Stimulated activated naive CD8-positive, alpha-beta T cell treated with anti-CD3 and anti-CD28 coated beads, Interleukin-15, amount 100 ng/mL, for 72 hours (primary cell): ENCODE data around the gene SULF2.

Experiments used
- ATAC-seq: fragments of 150-1000 bp; cut with Tn5 transposase; 2 replicates; pipeline ENCODE4 v1.10.0; 2021; ENCODE audit warnings: mild to moderate bottlenecking, moderate library complexity
- DNase-seq, 2 donors: peaks; one replicate each; pipeline ENCODE4 v3.0.0; 2021 to 2022
- H3K27ac Mint-ChIP-seq, 2 donors: one replicate each; pipeline ENCODE4 v1.8.0; 2022; ENCODE audit warnings: mild to moderate bottlenecking in 2 of 2, mixed read lengths in 2 of 2, moderate library complexity in 2 of 2
- H3K27me3 Mint-ChIP-seq: one replicate; pipeline ENCODE4 v1.8.0; 2022; ENCODE audit warnings: mixed read lengths
- H3K4me1 Mint-ChIP-seq: one replicate; pipeline ENCODE4 v1.8.0; 2022; ENCODE audit warnings: mild to moderate bottlenecking, mixed read lengths
- H3K4me3 Mint-ChIP-seq, 2 donors: one replicate each; pipeline ENCODE4 v1.8.0; 2022; ENCODE audit warnings: mild to moderate bottlenecking in 2 of 2, mixed read lengths in 2 of 2, moderate library complexity in 1 of 2
- H3K9me3 Mint-ChIP-seq, 2 donors: one replicate each; pipeline ENCODE4 v1.8.0; 2022; ENCODE audit warnings: mixed read lengths in 2 of 2

SULF2 gene

GRCh38 chr20:47674145-47674544, 111.1 kb downstream of the SULF2 start:
- DNase-seq (no peak), ATAC-seq (no peak)
- Mint-ChIP-seq H3K27ac (peak overlapping the region in 1 of 2 donors; percentile 84), H3K4me1 (peaks cover 8% of the 10 kb centered on the region), H3K9me3 (no peaks in the 10 kb centered on the region), H3K4me3 (no peak overlapping the region), H3K27me3 (no peaks in the 10 kb centered on the region)

DNA sequence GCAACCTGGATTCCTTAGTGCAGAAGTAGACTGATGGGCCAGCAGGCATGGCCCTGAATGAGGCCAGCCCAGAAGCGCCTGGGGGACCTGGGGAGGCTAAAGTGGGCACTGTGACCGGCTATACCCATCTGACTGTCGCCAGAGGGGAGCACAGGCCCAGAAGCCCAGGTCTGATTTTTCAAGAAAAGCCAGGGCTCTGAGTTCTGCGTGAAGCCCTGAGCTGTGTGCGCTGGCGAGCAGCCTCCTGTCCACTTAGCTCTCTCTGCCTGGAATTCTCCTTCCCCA, 111.7 kb downstream of the SULF2 start:
- Mint-ChIP-seq H3K4me1 (peaks cover 8% of the 10 kb centered on the region), H3K4me3 (no peak overlapping the region), H3K27me3 (no peaks in the 10 kb centered on the region), H3K27ac (peak overlapping the region in 1 of 2 donors; percentile 84), H3K9me3 (no peaks in the 10 kb centered on the region)
- ATAC-seq (no peak), DNase-seq (no peak)

- no peak overlapping the region for H3K4me3 Mint-ChIP-seq
- peak overlapping the region in 1 of 2 donors; percentile 84 for H3K27ac Mint-ChIP-seq
- no peak for ATAC-seq
- H3K9me3 Mint-ChIP-seq: no peaks in the 10 kb centered on the region
- no peaks in the 10 kb centered on the region for H3K27me3 Mint-ChIP-seq
- DNase-seq: no peak
- peaks cover 7% of the 10 kb centered on the region for H3K4me1 Mint-ChIP-seq
These were observed 112.2 kb downstream of the SULF2 start for GRCh38 chr20:47672886-47673670.

DNA sequence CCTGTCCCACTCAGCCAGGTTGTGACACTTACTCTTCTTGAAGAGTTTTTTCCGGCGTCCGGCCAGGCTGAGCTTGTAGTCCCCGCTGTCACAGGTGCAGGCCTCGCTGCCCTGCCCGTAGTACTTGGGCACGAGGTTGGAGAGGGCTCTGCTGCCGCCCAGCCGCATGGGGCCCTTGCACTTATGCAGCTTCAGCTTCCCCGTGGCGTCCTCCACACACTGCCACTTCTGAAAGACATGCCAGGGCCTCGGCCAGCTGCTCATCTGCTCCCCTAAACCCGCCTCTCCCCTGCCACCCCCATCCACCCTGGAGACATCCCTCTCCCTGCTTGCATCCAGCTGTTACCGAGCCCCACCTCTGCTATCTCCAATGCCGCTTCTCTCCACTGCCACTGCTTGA, 113.1 kb downstream of the SULF2 start:
- H3K27me3 Mint-ChIP-seq: no peaks in the 10 kb centered on the region

DNA sequence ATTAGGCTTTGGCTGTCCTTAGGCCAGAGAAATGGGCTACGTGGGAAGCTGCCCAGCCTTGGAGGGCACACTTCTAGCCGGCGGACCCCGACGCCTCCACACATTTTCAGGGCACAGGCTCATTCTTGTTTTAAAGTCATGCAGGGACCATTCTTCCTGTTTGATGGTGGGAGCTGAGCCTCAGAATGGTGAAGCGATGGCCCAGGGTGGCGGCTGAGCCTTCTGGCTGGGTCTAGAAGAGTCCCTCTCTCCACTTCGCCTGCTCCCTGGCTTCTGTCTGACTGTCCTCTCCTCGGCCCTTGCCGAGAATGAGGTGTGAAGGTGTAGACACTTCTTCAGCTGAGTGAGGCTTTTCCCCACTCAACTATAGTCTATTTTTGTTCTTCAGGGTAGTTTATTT, 114.4 kb downstream of the SULF2 start:
- Mint-ChIP-seq H3K4me1 (no peaks in the 10 kb centered on the region), H3K27ac (no peak overlapping the region), H3K4me3 (no peak overlapping the region), H3K9me3 (no peaks in the 10 kb centered on the region), H3K27me3 (no peaks in the 10 kb centered on the region)
- DNase-seq (no peak), ATAC-seq (no peak)

More for the DNA sequence above, 113.1 kb downstream of the SULF2 start:
- Mint-ChIP-seq H3K9me3 (no peaks in the 10 kb centered on the region), H3K4me1 (no peaks in the 10 kb centered on the region), H3K4me3 (no peak overlapping the region), H3K27ac (no peak overlapping the region)
- ATAC-seq (no peak), DNase-seq (no peak)

DNA sequence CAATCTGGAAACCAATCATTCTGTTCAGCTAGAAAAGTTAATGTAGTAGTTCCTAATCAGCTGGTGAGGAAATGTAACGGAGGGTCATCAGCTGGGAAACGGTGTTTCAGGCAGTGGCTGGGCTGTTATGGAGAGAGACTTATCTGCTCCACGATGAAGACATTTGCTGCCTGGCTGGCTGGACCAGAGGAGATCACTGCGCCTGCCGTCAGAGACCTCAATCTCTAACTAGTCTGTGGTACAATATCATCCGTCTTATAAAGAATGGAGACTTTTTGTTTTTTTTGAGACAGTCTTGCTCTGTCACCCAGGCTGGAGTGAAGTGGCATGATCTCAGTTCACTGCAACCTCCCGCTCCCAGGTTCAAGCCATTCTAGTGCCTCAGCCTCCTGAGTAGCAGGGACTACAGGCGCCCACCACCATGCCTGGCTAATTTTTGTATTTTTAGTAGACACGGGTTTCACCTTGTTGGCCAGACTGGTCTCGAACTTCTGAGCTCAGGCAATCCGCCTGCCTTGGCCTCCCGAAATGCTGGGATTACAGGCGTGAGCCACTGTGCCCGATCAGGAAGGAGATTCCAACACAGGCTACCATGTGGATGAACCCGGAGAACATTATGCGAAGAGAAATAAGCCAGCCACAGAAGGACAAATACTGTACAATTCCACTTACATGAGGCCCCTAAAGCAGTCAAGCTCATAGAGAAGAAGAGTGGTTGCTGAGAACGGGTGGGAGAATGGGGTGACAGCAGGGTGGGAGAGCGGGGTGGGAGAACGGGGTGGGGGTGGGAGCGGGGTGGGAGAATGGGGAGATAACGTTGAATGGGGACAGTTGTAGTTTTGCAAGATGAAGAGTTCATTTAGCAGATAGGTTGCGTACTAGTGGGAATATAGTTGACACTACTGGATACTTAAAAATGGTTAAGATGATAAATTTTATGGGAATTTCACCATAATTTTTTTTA, 115.1 kb downstream of the SULF2 start:
- DNase-seq: no peak
- no peaks in the 10 kb centered on the region for H3K9me3 Mint-ChIP-seq
- no peak for ATAC-seq
- H3K27ac Mint-ChIP-seq: peak overlapping the region in 1 of 2 donors; percentile 79
- no peak overlapping the region for H3K4me3 Mint-ChIP-seq
- H3K4me1 Mint-ChIP-seq: no peaks in the 10 kb centered on the region
- no peaks in the 10 kb centered on the region for H3K27me3 Mint-ChIP-seq

DNA sequence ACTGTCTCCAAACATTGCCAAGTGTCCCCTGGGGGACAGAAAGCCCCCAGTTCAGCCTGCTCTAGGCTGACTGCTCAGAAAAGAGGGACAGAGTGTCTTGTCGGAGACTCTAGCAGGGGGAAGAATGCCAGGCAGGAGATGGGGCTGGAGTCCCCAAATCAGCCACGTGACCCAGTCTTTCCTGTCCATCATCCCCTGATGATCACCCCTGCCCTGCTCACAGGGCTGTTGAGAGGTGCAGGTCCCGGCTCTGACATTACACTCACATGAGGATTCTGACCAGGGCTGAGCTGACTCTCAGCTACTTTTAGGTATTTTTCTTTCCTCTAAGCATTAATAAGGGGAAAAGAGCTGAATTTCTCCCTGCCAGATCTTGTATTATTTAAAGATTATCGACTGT, 115.8 kb downstream of the SULF2 start:
- H3K4me1 Mint-ChIP-seq: no peaks in the 10 kb centered on the region
- peak overlapping the region in 1 of 2 donors; percentile 27 for H3K27ac Mint-ChIP-seq
- H3K27me3 Mint-ChIP-seq: no peaks in the 10 kb centered on the region
- no peak for DNase-seq
- H3K4me3 Mint-ChIP-seq: no peak overlapping the region
- no peaks in the 10 kb centered on the region for H3K9me3 Mint-ChIP-seq
- no peak for ATAC-seq

DNA sequence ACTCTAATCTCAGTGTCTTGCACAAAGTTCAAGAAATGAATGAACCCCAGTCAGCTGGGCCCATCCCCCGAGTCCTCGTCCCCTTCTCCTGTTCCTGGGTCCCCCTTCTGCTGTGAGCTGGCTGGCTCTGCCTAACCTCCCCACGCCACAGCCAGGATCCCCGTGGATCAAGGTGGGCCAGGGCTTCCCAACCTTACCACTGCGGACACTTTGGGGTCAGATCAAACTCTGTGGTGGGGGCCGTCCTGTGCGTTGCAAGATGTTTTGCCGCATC, 116.2 kb downstream of the SULF2 start:
- no peaks in the 10 kb centered on the region for H3K9me3 Mint-ChIP-seq
- no peak overlapping the region for H3K4me3 Mint-ChIP-seq
- H3K27ac Mint-ChIP-seq: peak overlapping the region; percentile 1 to 27
- ATAC-seq: no peak
- no peaks in the 10 kb centered on the region for H3K27me3 Mint-ChIP-seq
- no peak for DNase-seq
- peaks cover 1% of the 10 kb centered on the region for H3K4me1 Mint-ChIP-seq

DNA sequence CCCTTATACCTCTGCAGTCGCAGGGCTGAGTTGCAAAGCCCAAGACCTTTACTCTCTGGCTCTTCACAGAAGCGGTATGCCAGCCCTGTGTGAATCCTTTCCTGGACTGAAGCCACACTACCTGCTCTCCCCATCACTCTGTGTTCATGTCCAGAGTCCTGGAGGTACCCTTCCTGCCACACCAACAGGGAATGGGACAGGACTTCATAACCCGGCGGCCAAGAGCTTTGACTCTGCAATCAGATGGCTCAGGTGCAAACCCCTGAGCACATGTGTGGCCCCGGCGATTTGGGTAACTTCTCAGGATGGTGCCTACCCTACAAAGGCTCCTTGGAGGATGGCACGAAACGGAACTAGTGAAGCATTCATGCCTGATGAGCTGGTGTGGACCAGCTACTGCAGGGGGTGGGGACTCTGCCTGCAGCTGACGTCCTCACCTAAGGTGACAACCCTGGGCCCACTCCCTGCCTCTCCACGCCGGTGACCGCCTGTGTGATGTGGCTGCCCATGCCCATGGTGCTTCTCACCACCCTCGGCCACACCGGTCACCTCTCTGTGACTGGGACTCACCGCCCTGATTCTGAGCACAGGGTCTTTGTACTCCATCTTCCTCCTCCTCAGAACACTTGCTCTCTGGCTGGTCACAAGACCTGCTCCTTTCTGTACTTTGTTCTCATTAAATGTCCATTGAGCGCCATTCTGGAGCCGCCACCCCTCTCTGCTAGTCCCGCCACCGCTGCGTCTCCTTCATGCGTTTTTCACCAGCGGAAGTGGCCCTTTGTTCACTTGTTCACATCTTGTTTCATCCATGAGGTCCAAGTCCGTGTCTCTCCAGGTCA, 116.7 kb downstream of the SULF2 start:
- Mint-ChIP-seq H3K9me3 (no peaks in the 10 kb centered on the region), H3K27me3 (no peaks in the 10 kb centered on the region), H3K4me3 (no peak overlapping the region), H3K27ac (peak overlapping the region in 1 of 2 donors; percentile 1), H3K4me1 (peaks cover 7% of the 10 kb centered on the region)
- DNase-seq (no peak), ATAC-seq (no peak)

DNA sequence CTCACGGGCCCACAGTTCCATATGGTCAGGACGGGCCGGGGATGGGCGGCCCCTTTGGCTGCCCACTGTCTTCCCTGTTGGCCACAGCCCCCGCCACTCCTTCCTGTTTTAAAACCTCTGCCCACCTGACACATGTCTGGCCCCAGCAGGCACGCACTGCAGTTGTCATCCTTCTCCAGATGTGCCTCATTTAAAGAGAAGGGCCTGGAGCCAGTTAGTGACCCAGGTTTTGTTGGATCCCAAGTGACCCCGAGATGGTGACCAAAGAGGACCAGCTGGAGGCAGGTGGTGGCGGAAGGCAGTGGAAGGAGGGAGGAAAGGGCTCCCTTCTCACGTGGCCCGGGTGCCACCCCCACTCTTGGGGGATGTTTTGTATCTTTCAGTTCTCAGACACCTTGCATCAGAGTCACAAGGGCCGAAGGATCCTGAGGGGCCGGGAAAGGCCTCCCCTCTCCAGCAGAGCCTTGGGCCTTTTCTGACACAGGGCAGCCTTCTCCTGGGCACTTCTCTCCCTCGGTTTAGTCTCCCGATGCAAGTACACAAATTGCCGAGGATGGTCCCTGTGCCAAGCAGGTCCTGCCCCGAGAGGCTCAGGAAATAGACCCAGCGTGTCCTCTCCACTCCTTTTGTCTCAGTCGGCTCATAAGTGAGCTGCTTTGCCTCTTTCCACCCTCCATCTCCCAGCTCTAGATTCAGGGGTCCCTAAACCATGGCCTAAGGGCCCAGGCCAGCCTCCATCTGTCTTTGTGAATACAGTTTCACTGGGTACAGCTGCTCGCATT, 117.6 kb downstream of the SULF2 start:
- peaks cover 15% of the 10 kb centered on the region for H3K4me1 Mint-ChIP-seq
- H3K9me3 Mint-ChIP-seq: no peaks in the 10 kb centered on the region
- peak overlapping the region in 1 of 2 donors; percentile 1 for H3K27ac Mint-ChIP-seq
- ATAC-seq (no peak), DNase-seq (no peak)
- H3K4me3 Mint-ChIP-seq: no peak overlapping the region
- no peaks in the 10 kb centered on the region for H3K27me3 Mint-ChIP-seq

DNA sequence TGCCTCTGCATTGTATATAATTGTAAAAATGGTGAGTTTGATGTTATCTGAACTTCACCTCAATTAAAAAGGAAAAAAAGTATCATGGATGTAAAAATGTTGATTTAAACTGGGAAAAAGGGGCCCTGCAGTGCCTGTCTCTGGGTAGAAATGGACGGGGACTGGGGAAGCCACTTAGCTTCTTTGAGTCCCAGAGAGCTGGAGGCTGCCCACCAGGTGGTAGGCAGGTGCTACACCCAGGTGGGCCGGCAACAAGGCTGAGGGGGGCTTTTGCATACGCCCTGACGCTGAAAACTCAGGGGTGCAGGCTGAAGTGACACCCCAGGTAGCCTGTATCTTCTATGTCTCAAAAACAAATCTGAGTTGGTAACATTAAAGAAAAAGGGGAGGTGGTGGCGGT, 118.2 kb downstream of the SULF2 start:
- ATAC-seq: no peak
- DNase-seq: no peak
- Mint-ChIP-seq H3K27me3 (no peaks in the 10 kb centered on the region), H3K9me3 (no peaks in the 10 kb centered on the region), H3K27ac (peak overlapping the region in 1 of 2 donors; percentile 91), H3K4me3 (no peak overlapping the region), H3K4me1 (peaks cover 15% of the 10 kb centered on the region)

GRCh38 chr20:47666304-47666703, 119.0 kb downstream of the SULF2 start:
- H3K9me3 Mint-ChIP-seq: no peaks in the 10 kb centered on the region
- H3K4me3 Mint-ChIP-seq: no peak overlapping the region
- peaks cover 15% of the 10 kb centered on the region for H3K4me1 Mint-ChIP-seq
- no peak for ATAC-seq
- H3K27me3 Mint-ChIP-seq: no peaks in the 10 kb centered on the region
- no peak for DNase-seq
- peak overlapping the region in 1 of 2 donors; percentile 91 for H3K27ac Mint-ChIP-seq

GRCh38 chr20:47665221-47665991, 119.9 kb downstream of the SULF2 start:
- Mint-ChIP-seq H3K27me3 (no peaks in the 10 kb centered on the region), H3K9me3 (no peaks in the 10 kb centered on the region), H3K4me1 (peaks cover 15% of the 10 kb centered on the region), H3K4me3 (no peak overlapping the region), H3K27ac (no peak overlapping the region)
- DNase-seq (no peak), ATAC-seq (no peak)

- H3K9me3 Mint-ChIP-seq: no peaks in the 10 kb centered on the region
- no peak overlapping the region for H3K4me3 Mint-ChIP-seq
- peak overlapping the region in 1 of 2 donors; percentile 85 for H3K27ac Mint-ChIP-seq
- ATAC-seq (no peak), DNase-seq (no peak)
- H3K4me1 Mint-ChIP-seq: peaks cover 15% of the 10 kb centered on the region
- no peaks in the 10 kb centered on the region for H3K27me3 Mint-ChIP-seq
These were observed 120.5 kb downstream of the SULF2 start for GRCh38 chr20:47664744-47665143.
